Measurements from ENCODE around the gene KDM8.

Gene KDM8

DNA sequence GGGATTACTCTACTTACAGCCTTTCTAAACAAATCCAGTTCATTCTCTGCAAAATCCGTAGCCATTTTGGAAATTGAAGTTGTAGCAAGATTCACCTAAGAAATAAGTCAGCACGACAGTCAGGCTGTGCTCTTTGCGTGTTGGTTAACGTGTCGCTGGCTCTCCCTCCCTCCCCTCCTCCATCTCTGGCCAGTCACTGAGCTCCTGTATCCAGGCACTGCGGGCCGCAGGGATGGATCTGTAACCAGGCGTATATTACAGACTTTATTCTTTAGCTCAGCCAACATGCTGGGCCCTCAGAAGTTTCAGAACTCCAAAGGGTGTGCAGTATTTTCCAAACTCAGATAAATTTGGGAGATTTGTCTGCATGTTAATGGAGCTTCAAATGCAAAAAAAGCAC lies 30.8 kb downstream of the KDM8 start:
- no peak for DNase-seq (ENCODE audit: low read depth)
- TF ChIP-seq, protein P1, sequence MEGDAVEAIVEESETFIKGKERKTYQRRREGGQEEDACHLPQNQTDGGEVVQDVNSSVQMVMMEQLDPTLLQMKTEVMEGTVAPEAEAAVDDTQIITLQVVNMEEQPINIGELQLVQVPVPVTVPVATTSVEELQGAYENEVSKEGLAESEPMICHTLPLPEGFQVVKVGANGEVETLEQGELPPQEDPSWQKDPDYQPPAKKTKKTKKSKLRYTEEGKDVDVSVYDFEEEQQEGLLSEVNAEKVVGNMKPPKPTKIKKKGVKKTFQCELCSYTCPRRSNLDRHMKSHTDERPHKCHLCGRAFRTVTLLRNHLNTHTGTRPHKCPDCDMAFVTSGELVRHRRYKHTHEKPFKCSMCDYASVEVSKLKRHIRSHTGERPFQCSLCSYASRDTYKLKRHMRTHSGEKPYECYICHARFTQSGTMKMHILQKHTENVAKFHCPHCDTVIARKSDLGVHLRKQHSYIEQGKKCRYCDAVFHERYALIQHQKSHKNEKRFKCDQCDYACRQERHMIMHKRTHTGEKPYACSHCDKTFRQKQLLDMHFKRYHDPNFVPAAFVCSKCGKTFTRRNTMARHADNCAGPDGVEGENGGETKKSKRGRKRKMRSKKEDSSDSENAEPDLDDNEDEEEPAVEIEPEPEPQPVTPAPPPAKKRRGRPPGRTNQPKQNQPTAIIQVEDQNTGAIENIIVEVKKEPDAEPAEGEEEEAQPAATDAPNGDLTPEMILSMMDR (IDR thresholded peaks at IDR 0.05; ENCODE audit: low read length, missing control alignments): no peak
- H3K4me3 ChIP-seq (replicated peaks; ENCODE audit: low read depth, low read length): no peak overlapping the region

DNA sequence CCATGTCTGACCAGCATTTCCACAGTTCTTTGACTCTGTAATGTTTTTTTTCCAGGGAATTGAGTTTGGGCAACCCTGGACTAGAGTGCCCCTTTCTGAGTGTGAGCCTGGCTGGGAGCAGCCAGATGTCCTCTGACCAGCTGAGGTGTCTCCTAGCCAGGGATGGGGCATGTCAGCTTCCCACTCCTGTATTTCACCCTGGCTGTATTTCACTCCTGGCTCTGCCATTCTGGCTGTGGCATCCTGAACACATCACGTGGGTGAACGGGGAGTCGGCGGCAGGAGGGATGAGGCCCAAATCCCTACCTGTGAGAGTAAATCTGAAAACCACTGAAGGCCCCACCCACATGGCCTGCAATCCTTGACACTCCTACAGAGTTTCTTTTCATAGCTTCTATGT lies 31.3 kb downstream of the KDM8 start:
- DNase-seq (ENCODE audit: low read depth): no peak
- H3K4me3 ChIP-seq (replicated peaks; ENCODE audit: low read depth, low read length): no peak overlapping the region

DNA sequence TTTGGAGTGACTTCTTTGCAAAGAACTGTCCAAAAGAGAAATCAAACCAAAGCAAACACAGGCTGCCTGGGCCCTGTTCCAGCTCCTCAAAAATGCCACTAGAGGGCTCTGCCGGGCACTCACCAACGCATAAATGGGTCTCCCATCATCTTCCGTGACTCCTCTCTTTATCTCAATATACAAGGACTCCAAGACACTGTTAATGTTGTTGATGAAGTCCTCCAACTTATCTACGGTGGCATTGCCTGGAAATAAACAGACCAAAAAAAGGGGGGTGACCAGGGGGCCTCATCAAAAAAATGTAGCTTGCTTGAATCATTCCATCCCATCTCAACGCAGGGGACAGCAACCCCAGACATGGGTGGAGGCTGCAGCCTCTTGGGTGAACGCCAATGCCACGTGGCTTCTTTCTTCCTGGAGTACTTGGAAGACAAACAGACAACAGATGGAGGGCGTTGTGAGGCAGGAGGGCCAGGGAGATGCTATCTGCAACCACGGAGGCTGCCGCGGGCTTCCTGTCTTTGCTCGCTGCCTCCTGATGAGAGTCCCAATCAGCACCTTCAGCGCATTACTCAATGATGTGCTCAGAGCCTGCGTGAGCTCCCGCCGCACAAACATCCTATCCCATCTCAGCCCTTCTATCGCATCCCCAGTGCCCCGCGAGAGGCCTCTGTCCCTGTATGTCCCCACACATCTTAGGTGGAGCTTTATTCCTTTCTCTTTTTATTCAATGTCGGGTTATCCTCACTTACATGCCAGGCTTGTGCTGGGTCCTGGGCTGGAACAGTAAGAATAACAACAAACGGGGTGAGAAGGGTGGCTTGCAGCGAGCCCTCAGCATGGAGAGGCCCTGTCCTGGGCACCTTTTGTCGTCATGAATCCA lies 32.0 kb downstream of the KDM8 start:
- peak; percentile 97 for DNase-seq (ENCODE audit: low read depth)
- TF ChIP-seq, protein P1 (IDR thresholded peaks at IDR 0.05; ENCODE audit: low read length, missing control alignments): peak; percentile 90
- H3K4me3 ChIP-seq (replicated peaks; ENCODE audit: low read depth, low read length): no peak overlapping the region

More for the DNA sequence above, 31.3 kb downstream of the KDM8 start:
- TF ChIP-seq, protein P1 (IDR thresholded peaks at IDR 0.05; ENCODE audit: low read length, missing control alignments): no peak

DNA sequence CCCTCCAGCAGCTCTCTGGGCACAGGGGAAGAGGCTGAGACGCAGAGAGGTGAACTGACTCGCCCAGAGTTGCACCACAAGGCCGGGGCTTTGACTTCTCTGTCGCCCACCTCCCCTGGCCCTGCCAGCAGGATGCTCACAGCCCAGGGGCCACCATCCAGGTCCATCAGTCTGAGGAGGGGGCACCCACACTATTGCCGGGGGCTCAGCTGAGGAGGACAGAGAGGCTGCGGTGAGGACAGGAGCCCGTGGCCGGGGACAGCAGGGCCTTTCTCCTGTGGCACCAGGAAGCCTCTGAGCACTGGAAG lies 32.6 kb downstream of the KDM8 start:
- TF ChIP-seq, protein P1 (IDR thresholded peaks at IDR 0.05; ENCODE audit: low read length, missing control alignments): no peak
- H3K4me3 ChIP-seq (replicated peaks; ENCODE audit: low read depth, low read length): no peak overlapping the region
- DNase-seq (ENCODE audit: low read depth): no peak

DNA sequence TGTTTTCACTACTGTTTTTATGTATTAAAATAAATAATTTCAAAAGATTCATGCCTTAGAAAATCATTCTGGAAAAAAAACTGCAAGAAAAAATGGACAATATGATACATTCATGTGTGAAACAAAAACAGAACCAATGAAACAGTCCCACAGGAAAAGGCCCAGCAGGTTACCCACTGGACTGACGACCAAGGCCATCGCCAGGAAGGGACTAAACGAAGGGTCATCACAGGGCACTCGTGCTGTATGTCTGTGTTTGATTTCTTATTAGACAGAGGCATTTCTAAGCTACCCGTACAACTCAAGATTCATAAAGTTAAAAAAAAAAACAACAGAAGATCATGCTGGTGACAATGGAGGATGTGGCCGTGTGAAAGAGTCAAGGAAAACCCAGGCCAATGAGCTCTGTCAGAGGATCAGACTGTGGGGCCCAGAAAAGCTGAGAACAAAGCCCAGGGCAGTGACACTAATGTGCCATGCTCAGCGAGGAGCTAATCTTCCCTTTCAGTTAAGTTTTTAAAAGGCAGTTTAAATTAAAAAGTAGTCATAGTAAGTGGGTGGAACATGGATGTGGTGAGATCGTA lies 33.4 kb downstream of the KDM8 start:
- DNase-seq (ENCODE audit: low read depth): no peak
- no peak overlapping the region for H3K4me3 ChIP-seq (replicated peaks; ENCODE audit: low read depth, low read length)
- TF ChIP-seq, protein P1 (IDR thresholded peaks at IDR 0.05; ENCODE audit: low read length, missing control alignments): no peak

DNA sequence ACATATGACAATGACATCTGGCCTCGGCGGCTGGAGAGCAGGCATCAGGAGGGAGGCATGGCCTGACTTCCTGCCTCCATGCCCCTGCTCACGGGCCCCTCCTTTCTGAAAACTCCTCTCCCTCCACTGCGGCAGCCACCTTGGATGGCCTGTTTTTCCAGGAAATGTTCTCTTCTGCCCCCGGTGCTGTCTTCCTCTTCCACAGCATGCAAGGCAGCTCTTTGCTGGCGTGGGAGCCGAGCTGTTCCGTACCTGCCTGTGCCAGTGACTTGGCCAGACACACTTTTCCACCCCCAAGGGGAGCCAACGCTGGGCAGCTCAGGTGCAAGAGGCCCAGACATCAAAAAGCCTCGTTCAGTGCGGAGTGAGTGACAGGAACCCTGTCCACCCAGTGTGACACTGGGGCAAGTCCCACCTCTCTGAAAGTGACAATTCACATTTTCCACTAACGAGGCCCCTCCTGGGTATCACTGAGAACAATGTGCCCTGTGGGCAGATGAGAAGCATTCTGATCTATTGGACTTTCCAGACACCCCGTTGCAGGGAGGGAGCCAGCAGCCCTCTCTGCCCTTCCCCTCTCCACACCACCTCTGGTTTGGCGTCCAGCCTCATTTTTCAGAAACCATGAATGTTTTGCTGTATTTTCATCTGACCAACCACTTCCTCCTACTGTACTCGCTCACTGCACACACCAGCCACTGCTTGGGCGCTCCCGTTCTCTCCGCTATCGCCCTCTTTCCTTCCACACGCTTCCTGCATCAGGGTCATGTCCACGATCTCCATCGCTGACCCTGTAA lies 34.1 kb downstream of the KDM8 start:
- no peak for DNase-seq (ENCODE audit: low read depth)
- H3K4me3 ChIP-seq (replicated peaks; ENCODE audit: low read depth, low read length): no peak overlapping the region
- TF ChIP-seq, protein P1 (IDR thresholded peaks at IDR 0.05; ENCODE audit: low read length, missing control alignments): no peak

Measured in fibroblast of pulmonary artery (primary cell).